SK-N-SH treated with all-trans-retinoic acid at 6 μM for 48 hours (cell line): Measurements from ENCODE around the gene GPC2.

ENCODE experiments used
- ATAC-seq: fragments of 200-7000 bp; cut with Tn5 transposase; 3 replicates; pipeline ENCODE4 v1.9.1; 2020; ENCODE audit warnings: mild to moderate bottlenecking, moderate library complexity
- ARNTL ChIP-seq: fragments of 450-650 bp; formaldehyde crosslinking; IDR thresholded peaks from 2 replicates; pipeline ENCODE4 v1.5.0; 2020; ENCODE audit warnings: low read depth, mild to moderate bottlenecking, moderate library complexity, borderline replicate concordance
- BACH2 ChIP-seq: fragments of 250-450 bp; sonication (Bioruptor Pico); IDR thresholded peaks from 2 replicates; pipeline ENCODE4 v1.9.0; 2021; ENCODE audit warnings: mild to moderate bottlenecking, borderline replicate concordance
- CREB5 ChIP-seq: fragments of 250-450 bp; sonication (Bioruptor Pico); IDR thresholded peaks from 2 replicates; pipeline ENCODE4 v1.5.1; 2020; ENCODE audit warnings: low read depth, mild to moderate bottlenecking, moderate library complexity
- CSDC2 ChIP-seq: fragments of 250-450 bp; sonication (Bioruptor Pico); IDR thresholded peaks from 2 replicates; pipeline ENCODE4 v1.5.0; 2020; ENCODE audit warnings: mild to moderate bottlenecking, moderate library complexity
- ESRRG ChIP-seq: fragments of 250-450 bp; sonication (Bioruptor Pico); IDR thresholded peaks from 2 replicates; pipeline ENCODE4 v1.6.1; 2021; ENCODE audit warnings: mild to moderate bottlenecking
- GLIS3 ChIP-seq: fragments of 250-450 bp; sonication (Bioruptor Pico); IDR thresholded peaks from 2 replicates; pipeline ENCODE4 v1.5.0; 2020; ENCODE audit warnings: mild to moderate bottlenecking, moderate library complexity
- ISL1 ChIP-seq: fragments of 250-450 bp; sonication (Bioruptor Pico); IDR thresholded peaks from 2 replicates; pipeline ENCODE4 v2.1.2; 2022; ENCODE audit warnings: mild to moderate bottlenecking, moderate library complexity
- TCF4 ChIP-seq: fragments of 250-450 bp; sonication (Bioruptor Pico); IDR thresholded peaks from 2 replicates; pipeline ENCODE4 v1.8.0; 2021; ENCODE audit warnings: mild to moderate bottlenecking, moderate library complexity, borderline replicate concordance
- TOX ChIP-seq: fragments of 250-450 bp; sonication (Bioruptor Pico); IDR thresholded peaks from 2 replicates; pipeline ENCODE4 v1.8.0; 2021; ENCODE audit warnings: mild to moderate bottlenecking, moderate library complexity, borderline replicate concordance
- ZC3H10 ChIP-seq: fragments of 250-450 bp; sonication (Bioruptor Pico); IDR thresholded peaks from 2 replicates; pipeline ENCODE4 v1.5.1; 2021; ENCODE audit warnings: mild to moderate bottlenecking, moderate library complexity
- ZFP3 ChIP-seq: fragments of 250-450 bp; sonication (Bioruptor Pico); IDR thresholded peaks from 2 replicates; pipeline ENCODE4 v1.5.0; 2020; ENCODE audit warnings: mild to moderate bottlenecking, moderate library complexity
- ZFP30 ChIP-seq: fragments of 450-650 bp; formaldehyde crosslinking; IDR thresholded peaks from 2 replicates; pipeline ENCODE4 v1.5.0; 2022; ENCODE audit warnings: mild to moderate bottlenecking, moderate library complexity
- ZNF8 ChIP-seq: fragments of 450-650 bp; formaldehyde crosslinking; IDR thresholded peaks from 2 replicates; pipeline ENCODE4 v1.5.0; 2020; ENCODE audit warnings: mild to moderate bottlenecking, moderate library complexity
- TF ChIP-seq, protein P1 (sequence below): fragments of 250-450 bp; sonication (Bioruptor Pico); IDR thresholded peaks from 2 replicates; pipeline ENCODE4 v1.5.1; 2021; ENCODE audit warnings: mild to moderate bottlenecking, moderate library complexity
- TF ChIP-seq, protein P2 (sequence below): fragments of 250-450 bp; sonication (Bioruptor Pico); IDR thresholded peaks from 2 replicates; pipeline ENCODE4 v1.8.0; 2020; ENCODE audit warnings: mild to moderate bottlenecking, moderate library complexity, borderline replicate concordance
- TF ChIP-seq, protein P3 (sequence below): fragments of 250-450 bp; sonication (Bioruptor Pico); IDR thresholded peaks from 2 replicates; pipeline ENCODE4 v1.8.0; 2021; ENCODE audit warnings: low read depth, mild to moderate bottlenecking, moderate library complexity, borderline replicate concordance
- TF ChIP-seq, protein P4 (sequence below): fragments of 250-450 bp; sonication (Bioruptor Pico); IDR thresholded peaks from 2 replicates; pipeline ENCODE4 v1.5.0; 2020; ENCODE audit warnings: mild to moderate bottlenecking, moderate library complexity

The GPC2 gene

GRCh38 chr7:100154651-100155491 lies 22.3 kb downstream of the GPC2 start:
- no peak for ATAC-seq
- TF ChIP-seq, protein P1, sequence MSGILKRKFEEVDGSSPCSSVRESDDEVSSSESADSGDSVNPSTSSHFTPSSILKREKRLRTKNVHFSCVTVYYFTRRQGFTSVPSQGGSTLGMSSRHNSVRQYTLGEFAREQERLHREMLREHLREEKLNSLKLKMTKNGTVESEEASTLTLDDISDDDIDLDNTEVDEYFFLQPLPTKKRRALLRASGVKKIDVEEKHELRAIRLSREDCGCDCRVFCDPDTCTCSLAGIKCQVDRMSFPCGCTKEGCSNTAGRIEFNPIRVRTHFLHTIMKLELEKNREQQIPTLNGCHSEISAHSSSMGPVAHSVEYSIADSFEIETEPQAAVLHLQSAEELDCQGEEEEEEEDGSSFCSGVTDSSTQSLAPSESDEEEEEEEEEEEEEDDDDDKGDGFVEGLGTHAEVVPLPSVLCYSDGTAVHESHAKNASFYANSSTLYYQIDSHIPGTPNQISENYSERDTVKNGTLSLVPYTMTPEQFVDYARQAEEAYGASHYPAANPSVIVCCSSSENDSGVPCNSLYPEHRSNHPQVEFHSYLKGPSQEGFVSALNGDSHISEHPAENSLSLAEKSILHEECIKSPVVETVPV (CRISPR knock-in tag) = no peak

DNA sequence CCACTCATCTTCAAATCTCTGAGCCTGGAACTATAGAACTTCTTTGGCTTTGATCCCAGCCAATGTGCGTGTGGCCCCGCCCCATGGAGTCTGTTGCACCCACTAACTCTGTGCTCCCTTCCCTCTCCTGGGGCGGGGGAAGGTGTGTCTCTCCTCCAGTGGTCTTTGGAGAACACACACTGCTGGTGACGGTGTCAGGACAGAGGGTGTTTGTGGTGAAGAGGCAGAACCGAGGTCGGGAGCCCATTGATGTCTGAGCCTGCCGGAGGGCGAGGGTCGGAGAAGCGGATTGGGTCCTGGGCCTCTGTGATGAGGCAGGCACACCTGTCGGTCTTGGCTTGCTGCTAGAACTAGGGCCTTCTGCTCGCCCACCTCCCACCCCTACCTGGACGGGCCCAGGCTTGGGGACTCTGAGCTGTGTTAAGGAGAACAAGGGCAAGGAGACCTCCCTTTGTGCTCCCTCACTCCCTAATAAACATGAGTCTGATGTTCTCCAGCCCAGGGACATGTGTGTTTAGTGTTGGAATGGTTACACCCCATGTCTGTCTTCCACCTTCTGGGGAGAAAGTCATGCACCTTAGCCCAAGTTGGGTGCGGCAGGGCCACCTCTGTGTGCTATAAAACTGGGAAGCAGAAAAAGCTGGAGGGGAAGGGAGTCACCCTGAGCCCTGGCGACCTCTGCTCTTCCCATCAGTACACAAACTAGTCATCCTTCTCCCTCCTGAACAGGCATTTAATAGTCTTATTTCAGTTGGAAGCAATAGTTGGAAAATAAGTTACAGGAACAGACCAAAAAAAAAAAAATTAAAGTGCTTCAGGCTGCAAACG lies 23.3 kb downstream of the GPC2 start:
- TF ChIP-seq ARNTL (CRISPR knock-in tag) (no peak), TOX (CRISPR knock-in tag) (no peak), ESRRG (CRISPR knock-in tag) (no peak), ZFP30 (no peak), CSDC2 (no peak)
- TF ChIP-seq, all 23 proteins: peak for 0
- ATAC-seq = no peak

DNA sequence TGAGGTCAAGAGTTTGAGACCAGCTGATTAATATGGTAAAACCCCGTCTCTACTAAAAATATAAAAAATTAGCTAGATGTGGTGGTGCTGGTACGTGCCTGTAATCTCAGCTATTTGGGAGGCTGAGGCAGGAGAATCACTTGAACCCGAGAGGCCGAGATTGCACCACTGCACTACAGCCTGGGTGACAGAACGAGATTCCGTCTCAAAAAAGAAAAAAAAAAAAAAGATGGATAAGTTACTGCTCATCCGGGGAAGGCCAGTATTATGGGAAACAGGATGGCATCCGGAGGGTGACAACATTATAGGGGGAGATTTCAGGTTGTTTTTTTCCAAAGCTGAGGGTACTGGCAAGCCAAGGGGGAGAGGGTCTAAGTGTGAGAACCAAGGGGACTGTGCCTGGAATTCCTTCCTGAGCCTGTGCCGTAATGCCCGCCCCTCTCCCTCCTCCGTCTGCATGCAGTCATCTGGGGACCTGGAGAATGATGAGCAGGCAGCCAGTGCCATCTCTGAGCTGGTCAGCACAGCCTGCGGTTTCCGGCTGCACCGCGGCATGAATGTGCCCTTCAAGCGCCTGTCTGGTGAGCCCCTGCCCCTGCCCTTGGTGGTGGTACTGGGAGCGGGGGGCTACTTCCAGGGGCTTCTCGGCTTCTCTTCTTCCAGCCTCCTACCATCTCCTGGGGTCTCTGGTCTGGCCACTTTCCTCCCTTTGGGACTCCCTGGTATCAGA lies 24.1 kb downstream of the GPC2 start:
- TF ChIP-seq TOX (CRISPR knock-in tag) (no peak), CSDC2 (no peak), ZC3H10 (CRISPR knock-in tag) (no peak), ISL1 (CRISPR knock-in tag) (no peak), ZFP30 (no peak), CREB5 (no peak), ARNTL (CRISPR knock-in tag) (no peak), TCF4 (CRISPR knock-in tag) (no peak)
- TF ChIP-seq, protein P1 (CRISPR knock-in tag) = no peak
- TF ChIP-seq, protein P2, sequence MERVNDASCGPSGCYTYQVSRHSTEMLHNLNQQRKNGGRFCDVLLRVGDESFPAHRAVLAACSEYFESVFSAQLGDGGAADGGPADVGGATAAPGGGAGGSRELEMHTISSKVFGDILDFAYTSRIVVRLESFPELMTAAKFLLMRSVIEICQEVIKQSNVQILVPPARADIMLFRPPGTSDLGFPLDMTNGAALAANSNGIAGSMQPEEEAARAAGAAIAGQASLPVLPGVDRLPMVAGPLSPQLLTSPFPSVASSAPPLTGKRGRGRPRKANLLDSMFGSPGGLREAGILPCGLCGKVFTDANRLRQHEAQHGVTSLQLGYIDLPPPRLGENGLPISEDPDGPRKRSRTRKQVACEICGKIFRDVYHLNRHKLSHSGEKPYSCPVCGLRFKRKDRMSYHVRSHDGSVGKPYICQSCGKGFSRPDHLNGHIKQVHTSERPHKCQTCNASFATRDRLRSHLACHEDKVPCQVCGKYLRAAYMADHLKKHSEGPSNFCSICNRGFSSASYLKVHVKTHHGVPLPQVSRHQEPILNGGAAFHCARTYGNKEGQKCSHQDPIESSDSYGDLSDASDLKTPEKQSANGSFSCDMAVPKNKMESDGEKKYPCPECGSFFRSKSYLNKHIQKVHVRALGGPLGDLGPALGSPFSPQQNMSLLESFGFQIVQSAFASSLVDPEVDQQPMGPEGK (CRISPR knock-in tag) = no peak
- TF ChIP-seq, protein P3, sequence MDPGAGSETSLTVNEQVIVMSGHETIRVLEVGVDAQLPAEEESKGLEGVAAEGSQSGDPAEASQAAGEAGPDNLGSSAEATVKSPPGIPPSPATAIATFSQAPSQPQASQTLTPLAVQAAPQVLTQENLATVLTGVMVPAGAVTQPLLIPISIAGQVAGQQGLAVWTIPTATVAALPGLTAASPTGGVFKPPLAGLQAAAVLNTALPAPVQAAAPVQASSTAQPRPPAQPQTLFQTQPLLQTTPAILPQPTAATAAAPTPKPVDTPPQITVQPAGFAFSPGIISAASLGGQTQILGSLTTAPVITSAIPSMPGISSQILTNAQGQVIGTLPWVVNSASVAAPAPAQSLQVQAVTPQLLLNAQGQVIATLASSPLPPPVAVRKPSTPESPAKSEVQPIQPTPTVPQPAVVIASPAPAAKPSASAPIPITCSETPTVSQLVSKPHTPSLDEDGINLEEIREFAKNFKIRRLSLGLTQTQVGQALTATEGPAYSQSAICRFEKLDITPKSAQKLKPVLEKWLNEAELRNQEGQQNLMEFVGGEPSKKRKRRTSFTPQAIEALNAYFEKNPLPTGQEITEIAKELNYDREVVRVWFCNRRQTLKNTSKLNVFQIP = no peak
- ATAC-seq = no peak

GRCh38 chr7:100152404-100152803 lies 24.8 kb downstream of the GPC2 start:
- TF ChIP-seq, protein P4, sequence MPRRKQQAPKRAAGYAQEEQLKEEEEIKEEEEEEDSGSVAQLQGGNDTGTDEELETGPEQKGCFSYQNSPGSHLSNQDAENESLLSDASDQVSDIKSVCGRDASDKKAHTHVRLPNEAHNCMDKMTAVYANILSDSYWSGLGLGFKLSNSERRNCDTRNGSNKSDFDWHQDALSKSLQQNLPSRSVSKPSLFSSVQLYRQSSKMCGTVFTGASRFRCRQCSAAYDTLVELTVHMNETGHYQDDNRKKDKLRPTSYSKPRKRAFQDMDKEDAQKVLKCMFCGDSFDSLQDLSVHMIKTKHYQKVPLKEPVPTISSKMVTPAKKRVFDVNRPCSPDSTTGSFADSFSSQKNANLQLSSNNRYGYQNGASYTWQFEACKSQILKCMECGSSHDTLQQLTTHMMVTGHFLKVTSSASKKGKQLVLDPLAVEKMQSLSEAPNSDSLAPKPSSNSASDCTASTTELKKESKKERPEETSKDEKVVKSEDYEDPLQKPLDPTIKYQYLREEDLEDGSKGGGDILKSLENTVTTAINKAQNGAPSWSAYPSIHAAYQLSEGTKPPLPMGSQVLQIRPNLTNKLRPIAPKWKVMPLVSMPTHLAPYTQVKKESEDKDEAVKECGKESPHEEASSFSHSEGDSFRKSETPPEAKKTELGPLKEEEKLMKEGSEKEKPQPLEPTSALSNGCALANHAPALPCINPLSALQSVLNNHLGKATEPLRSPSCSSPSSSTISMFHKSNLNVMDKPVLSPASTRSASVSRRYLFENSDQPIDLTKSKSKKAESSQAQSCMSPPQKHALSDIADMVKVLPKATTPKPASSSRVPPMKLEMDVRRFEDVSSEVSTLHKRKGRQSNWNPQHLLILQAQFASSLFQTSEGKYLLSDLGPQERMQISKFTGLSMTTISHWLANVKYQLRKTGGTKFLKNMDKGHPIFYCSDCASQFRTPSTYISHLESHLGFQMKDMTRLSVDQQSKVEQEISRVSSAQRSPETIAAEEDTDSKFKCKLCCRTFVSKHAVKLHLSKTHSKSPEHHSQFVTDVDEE (CRISPR knock-in tag) = no peak
- TF ChIP-seq ZNF8 (CRISPR knock-in tag) (no peak), GLIS3 (CRISPR knock-in tag) (no peak), BACH2 (CRISPR knock-in tag) (no peak), TOX (CRISPR knock-in tag) (no peak), ZFP3 (no peak)
- no peak for ATAC-seq
